Immature natural killer cell (primary cell): ENCODE results near the gene DYNC1I2. TPM values are rescaled to one million over a fixed set of nuclear protein-coding genes. Genes with fewer than 3 reads are reported as not detected.

ENCODE experiments used
- DNase-seq, 3 donors: peaks; one replicate each; pipeline ENCODE4 v3.0.0; 2022; ENCODE audit warnings: mixed read lengths in 1 of 3
- H3K27ac Mint-ChIP-seq, 6 donors: one replicate each; pipeline ENCODE4 v1.8.0; 2020; ENCODE audit warnings: mixed read lengths in 6 of 6, mild to moderate bottlenecking in 5 of 6, inconsistent platforms in 4 of 6, moderate library complexity in 3 of 6
- H3K27me3 Mint-ChIP-seq, 3 donors: one replicate each; pipeline ENCODE4 v1.8.0; 2020 to 2021; ENCODE audit warnings: low read depth in 3 of 3, mild to moderate bottlenecking in 3 of 3, mixed read lengths in 3 of 3, moderate library complexity in 3 of 3, inconsistent platforms in 1 of 3
- H3K36me3 Mint-ChIP-seq, 3 donors: one replicate each; pipeline ENCODE4 v1.8.0; 2020; ENCODE audit warnings: mixed read lengths in 3 of 3, inconsistent platforms in 2 of 3, mild to moderate bottlenecking in 2 of 3
- H3K4me1 Mint-ChIP-seq, 2 donors: one replicate each; pipeline ENCODE4 v1.8.0; 2020; ENCODE audit warnings: inconsistent platforms in 2 of 2, mild to moderate bottlenecking in 2 of 2, mixed read lengths in 2 of 2, moderate library complexity in 1 of 2
- H3K4me3 Mint-ChIP-seq, 5 donors: one replicate each; pipeline ENCODE4 v1.8.0; 2020; ENCODE audit warnings: mild to moderate bottlenecking in 5 of 5, mixed read lengths in 5 of 5, inconsistent platforms in 3 of 5, moderate library complexity in 3 of 5
- H3K9me3 Mint-ChIP-seq, 6 donors: one replicate each; pipeline ENCODE4 v1.8.0; 2020; ENCODE audit warnings: mild to moderate bottlenecking in 6 of 6, mixed read lengths in 6 of 6, inconsistent platforms in 4 of 6, moderate library complexity in 3 of 6
- polyA plus RNA-seq, 3 donors: library from polyadenylated mRNA; unstranded; fragments of 300-500 nt; fragmentation: Illumina TruSeq; gene quantifications; one replicate each; pipeline ENCODE4 v1.2.3, GENCODE V29; 2021

The DYNC1I2 gene
- polyA plus RNA-seq, 3 donors from 2014 or later, result 19.6 to 31.8 (median 20.6) TPM

DNA sequence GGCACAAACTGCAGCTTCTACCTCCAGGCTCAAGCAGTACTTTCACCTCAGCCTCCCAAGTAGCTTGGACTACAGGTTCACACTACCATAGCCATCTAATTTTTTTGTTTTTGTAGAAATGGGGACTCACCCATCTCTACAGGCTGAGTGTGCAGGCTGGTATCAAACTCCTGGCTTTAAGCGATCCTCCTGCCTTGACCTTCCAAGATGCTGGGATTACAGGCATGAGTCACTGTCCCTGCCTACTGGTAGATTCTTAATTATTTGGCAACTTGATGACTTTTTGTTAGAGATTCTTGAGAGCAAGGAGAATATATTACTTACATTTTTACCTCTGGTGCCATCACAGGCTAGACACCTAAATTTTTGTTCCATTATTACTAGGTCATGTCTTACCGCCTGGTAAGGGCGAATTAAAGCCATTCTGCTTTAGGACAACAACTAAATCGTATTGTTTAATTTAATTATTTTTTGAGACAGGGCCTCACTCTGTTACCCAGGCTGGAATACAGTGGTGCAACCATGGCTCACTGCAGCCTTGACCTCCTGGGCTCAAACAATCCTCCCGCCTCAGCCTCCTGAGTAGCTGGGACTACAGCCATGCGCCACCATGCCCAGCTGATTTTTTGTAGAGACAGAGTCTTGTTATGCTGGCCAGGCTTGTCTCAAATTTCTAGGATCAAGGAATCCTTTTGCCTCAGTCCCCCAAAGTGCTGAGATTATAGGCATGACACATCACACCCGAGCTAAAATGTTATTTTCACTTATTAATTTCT, 15.7 kb downstream of the DYNC1I2 start:
- DNase-seq, result no peak
- Mint-ChIP-seq H3K9me3 (no peaks in the 10 kb centered on the region), H3K4me3 (no peak overlapping the region), H3K36me3 (peaks cover 0 to 4% (median 1%) of the 10 kb centered on the region in 3 donors), H3K4me1 (peaks cover 3 to 5% of the 10 kb centered on the region in 2 donors), H3K27ac (peak overlapping the region in 2 of 6 donors; percentile 21 to 35), H3K27me3 (no peaks in the 10 kb centered on the region)

DNA sequence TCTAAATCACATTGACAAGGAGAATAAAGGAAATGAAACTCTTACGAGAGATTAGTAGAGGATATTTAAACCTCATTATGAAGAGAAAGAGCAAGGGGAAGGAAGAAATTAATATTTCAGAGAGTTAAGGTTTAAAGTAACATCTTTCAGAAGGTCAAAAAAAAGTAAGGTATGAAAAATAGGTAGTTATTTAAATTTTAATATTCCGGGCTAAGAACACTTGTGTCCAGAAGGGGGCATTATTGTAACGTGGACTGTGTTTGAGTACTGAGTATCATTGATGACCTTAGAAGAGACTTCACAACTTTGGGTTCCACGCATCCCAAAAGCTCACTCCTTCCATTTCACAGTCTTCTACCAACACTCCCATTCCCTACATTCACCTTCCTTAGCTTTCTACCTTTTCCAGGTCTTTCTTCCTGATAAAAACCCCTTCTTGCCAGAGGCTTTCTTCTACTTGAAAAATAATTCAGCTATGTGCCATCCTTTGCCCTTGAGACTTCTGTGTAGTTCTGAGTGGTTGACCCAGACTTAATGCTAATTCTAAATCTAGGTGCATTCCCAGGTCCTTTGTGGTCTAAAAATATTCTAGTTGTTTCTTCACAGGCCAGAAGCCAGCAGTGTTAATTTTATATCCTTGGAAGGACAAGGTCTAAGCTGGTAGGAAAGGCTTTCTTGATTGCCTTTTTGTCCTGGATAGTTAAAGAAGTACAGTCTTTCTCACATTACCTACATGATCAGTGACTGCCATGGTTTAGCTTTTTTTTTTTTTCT, 16.5 kb downstream of the DYNC1I2 start:
- peak overlapping the region in 2 of 6 donors; percentile 21 to 60 for H3K27ac Mint-ChIP-seq
- H3K4me3 Mint-ChIP-seq, result no peak overlapping the region
- H3K9me3 Mint-ChIP-seq, result no peaks in the 10 kb centered on the region
- no peaks in the 10 kb centered on the region for H3K27me3 Mint-ChIP-seq
- peaks cover 3 to 5% of the 10 kb centered on the region in 2 donors for H3K4me1 Mint-ChIP-seq
- DNase-seq, result peak; percentile 10 to 24 (median 16)
- peaks cover 0 to 4% (median 0%) of the 10 kb centered on the region in 3 donors for H3K36me3 Mint-ChIP-seq

DNA sequence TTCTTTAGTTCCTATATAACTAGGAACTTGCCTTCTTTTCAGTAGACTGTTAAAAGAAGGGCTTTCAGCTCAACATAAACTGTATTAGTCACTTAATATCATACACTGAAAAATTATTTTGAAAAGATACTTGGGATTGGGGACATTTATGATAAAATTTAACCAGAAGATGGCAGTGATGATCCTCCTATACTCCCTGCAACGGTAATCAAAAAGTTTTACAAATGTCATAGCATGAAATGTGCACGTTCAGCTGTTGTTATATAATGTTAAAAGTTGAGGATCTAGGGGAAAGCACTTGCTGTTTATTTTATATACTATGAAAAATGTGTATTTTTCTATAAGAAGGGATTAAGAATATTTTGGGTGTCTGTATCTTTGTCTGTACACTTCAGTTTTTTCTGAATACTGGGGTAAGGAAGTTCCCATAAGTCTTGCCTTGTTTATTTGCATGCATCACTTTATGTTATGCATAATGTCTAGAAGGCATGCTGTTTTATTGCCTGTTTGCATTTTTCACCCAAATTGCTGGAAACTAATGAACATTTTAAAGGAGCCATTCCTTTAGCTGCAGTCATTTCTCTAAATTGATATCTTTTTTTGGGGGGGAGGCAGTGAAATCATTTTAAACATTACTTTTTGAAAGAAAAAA, 19.0 kb downstream of the DYNC1I2 start:
- H3K36me3 Mint-ChIP-seq, result peaks cover 0 to 8% (median 0%) of the 10 kb centered on the region in 3 donors
- H3K4me1 Mint-ChIP-seq, result peaks cover 3 to 5% of the 10 kb centered on the region in 2 donors
- H3K27me3 Mint-ChIP-seq, result no peaks in the 10 kb centered on the region
- DNase-seq, result peak; percentile 2 to 12 (median 10)
- H3K27ac Mint-ChIP-seq, result no peak overlapping the region
- no peak overlapping the region for H3K4me3 Mint-ChIP-seq
- no peaks in the 10 kb centered on the region for H3K9me3 Mint-ChIP-seq

DNA sequence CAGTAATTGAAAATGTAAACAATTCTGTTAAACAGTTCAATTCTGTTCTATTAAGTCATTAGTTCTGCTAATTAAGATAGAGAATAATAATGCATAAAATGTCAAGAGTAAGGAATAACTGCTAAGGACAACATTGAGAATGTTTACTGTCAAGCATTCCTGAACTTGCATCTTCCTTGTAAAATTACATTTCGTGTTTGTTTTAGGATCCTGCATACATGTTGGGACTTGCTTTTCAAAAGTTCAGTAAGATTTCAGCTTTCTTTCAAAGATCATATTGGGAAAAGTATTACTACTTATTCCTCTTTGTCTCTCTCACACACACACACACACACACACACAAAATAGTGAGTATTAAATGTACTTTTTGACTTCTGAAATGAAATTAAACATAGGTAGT, 20.5 kb downstream of the DYNC1I2 start:
- DNase-seq, result no peak
- peaks cover 0 to 8% (median 0%) of the 10 kb centered on the region in 3 donors for H3K36me3 Mint-ChIP-seq
- no peaks in the 10 kb centered on the region for H3K27me3 Mint-ChIP-seq
- H3K27ac Mint-ChIP-seq, result no peak overlapping the region
- H3K4me3 Mint-ChIP-seq, result no peak overlapping the region
- H3K9me3 Mint-ChIP-seq, result no peaks in the 10 kb centered on the region
- peaks cover 3 to 15% of the 10 kb centered on the region in 2 donors for H3K4me1 Mint-ChIP-seq

DNA sequence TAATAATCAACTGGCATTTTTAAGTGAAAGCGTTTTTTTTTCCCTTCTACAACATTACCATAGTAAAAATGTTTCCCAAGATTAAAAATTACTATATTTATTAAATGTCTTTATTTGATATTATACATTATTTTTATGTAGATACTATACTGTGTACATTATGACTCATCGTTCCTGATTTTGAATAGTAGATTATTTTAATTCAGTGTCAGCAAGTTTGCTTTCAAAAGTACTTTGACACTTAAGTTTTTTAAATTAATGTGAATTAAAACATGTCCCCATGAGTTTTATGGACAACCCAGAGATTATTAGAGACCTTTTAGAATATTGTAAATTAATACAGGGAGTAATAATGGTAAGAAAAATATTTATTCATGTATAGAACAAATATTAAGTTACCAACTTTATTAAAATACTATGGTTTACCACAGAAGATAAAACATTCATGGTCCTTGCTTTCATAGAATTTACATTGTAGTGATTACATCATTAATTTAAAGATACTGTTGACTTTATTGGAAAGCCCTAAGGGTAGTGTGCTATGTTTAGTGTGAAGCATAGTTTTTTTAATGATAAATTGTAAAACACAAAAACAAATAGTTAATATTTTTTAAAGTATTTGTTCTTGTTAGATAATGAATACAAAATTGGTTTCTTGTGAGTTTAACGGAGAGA, 21.9 kb downstream of the DYNC1I2 start:
- no peaks in the 10 kb centered on the region for H3K27me3 Mint-ChIP-seq

DNA sequence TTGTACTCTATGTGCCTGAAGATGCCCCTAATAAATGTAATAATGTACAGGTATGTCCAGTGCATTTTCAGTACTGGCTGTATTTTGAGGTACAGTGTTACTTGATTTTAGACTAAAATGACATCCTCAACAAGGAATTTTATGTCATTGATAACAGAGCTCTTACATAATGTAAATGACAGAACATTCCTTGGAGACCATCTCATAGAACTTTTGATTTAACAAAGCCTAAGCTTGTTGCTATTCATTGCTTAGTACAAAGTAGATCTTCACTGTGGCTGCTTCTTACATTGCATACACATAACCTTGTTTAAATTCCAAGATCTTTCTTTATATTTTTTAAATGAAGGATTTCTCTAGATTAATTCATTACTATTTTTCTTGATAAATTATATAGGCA, 24.1 kb downstream of the DYNC1I2 start:
- no peak for DNase-seq
- Mint-ChIP-seq H3K36me3 (peaks cover 0 to 14% (median 3%) of the 10 kb centered on the region in 3 donors), H3K27ac (no peak overlapping the region), H3K4me1 (peaks cover 0 to 21% of the 10 kb centered on the region in 2 donors), H3K9me3 (no peaks in the 10 kb centered on the region), H3K4me3 (no peak overlapping the region), H3K27me3 (no peaks in the 10 kb centered on the region)

More for the DNA sequence above, 21.9 kb downstream of the DYNC1I2 start:
- H3K36me3 Mint-ChIP-seq, result peaks cover 0 to 8% (median 0%) of the 10 kb centered on the region in 3 donors
- no peak overlapping the region for H3K4me3 Mint-ChIP-seq
- H3K4me1 Mint-ChIP-seq, result peaks cover 0 to 23% of the 10 kb centered on the region in 2 donors
- no peak for DNase-seq
- no peak overlapping the region for H3K27ac Mint-ChIP-seq
- no peaks in the 10 kb centered on the region for H3K9me3 Mint-ChIP-seq

DNA sequence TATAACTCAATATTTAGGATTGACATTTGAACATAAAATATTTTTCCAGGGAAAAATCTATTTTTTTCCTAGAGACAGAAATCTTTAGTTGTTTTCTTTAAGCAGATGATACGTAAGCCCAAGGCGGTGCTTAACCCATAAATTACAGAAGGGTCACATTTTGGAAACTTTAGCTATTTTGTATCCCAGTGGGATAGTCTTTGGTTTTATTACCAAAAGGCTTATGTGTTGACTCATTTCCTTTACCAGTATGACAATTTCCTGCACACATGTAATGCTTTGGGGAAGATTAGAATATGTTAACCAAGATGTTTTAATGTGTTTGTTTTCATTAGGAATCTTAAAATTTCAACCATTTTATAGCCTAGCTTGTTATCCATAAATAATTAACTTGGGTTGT, 24.8 kb downstream of the DYNC1I2 start:
- no peaks in the 10 kb centered on the region for H3K9me3 Mint-ChIP-seq
- H3K27ac Mint-ChIP-seq, result no peak overlapping the region
- peaks cover 0 to 18% of the 10 kb centered on the region in 2 donors for H3K4me1 Mint-ChIP-seq
- peaks cover 0 to 14% (median 3%) of the 10 kb centered on the region in 3 donors for H3K36me3 Mint-ChIP-seq
- no peak overlapping the region for H3K4me3 Mint-ChIP-seq
- H3K27me3 Mint-ChIP-seq, result no peaks in the 10 kb centered on the region
- no peak for DNase-seq

DNA sequence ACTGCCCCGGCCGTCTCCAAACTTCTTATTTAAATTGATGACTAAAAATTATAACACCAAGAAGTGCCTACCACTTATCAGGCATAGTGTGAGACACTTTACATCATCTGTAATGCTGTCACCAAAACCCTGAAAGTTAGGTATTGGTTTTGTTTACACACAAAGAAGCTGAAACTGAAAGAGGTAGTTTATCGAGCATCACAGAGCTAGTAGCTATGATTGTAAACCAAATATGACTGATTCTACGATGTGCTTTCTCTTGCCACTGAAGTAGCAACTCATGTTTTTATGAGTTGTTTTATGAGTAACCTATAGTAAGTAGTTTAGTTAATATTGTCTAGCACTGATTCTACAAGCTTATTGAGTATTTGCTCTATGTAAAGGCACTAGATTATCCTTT, 31.5 kb downstream of the DYNC1I2 start:
- peaks cover 0 to 1% of the 10 kb centered on the region in 2 donors for H3K4me1 Mint-ChIP-seq
- H3K36me3 Mint-ChIP-seq, result peaks cover 3 to 24% (median 10%) of the 10 kb centered on the region in 3 donors
- H3K27me3 Mint-ChIP-seq, result no peaks in the 10 kb centered on the region
- H3K27ac Mint-ChIP-seq, result no peak overlapping the region
- H3K9me3 Mint-ChIP-seq, result no peaks in the 10 kb centered on the region
- DNase-seq, result no peak
- H3K4me3 Mint-ChIP-seq, result no peak overlapping the region

- no peaks in the 10 kb centered on the region for H3K27me3 Mint-ChIP-seq
- no peak for DNase-seq
- H3K9me3 Mint-ChIP-seq, result no peaks in the 10 kb centered on the region
- H3K36me3 Mint-ChIP-seq, result peaks cover 3 to 28% (median 10%) of the 10 kb centered on the region in 3 donors
- H3K27ac Mint-ChIP-seq, result no peak overlapping the region
- no peak overlapping the region for H3K4me3 Mint-ChIP-seq
- H3K4me1 Mint-ChIP-seq, result peaks cover 0 to 1% of the 10 kb centered on the region in 2 donors
Measured at GRCh38 chr2:171719660-171720059, 32.4 kb downstream of the DYNC1I2 start.

- Mint-ChIP-seq H3K4me1 (peaks cover 0 to 1% of the 10 kb centered on the region in 2 donors), H3K27me3 (no peaks in the 10 kb centered on the region), H3K9me3 (no peaks in the 10 kb centered on the region), H3K27ac (peak overlapping the region in 1 of 6 donors; percentile 18), H3K36me3 (peaks cover 12 to 33% (median 21%) of the 10 kb centered on the region in 3 donors), H3K4me3 (no peak overlapping the region)
- no peak for DNase-seq
Measured at GRCh38 chr2:171723716-171724683, 36.7 kb downstream of the DYNC1I2 start.

GRCh38 chr2:171726847-171727450, 39.7 kb downstream of the DYNC1I2 start:
- peak overlapping the region in 1 of 6 donors; percentile 23 for H3K27ac Mint-ChIP-seq
- peaks cover 30 to 54% (median 34%) of the 10 kb centered on the region in 3 donors for H3K36me3 Mint-ChIP-seq
- no peaks in the 10 kb centered on the region for H3K4me1 Mint-ChIP-seq
- no peaks in the 10 kb centered on the region for H3K27me3 Mint-ChIP-seq
- DNase-seq, result no peak
- H3K4me3 Mint-ChIP-seq, result no peak overlapping the region
- H3K9me3 Mint-ChIP-seq, result no peaks in the 10 kb centered on the region
